GM18511 (cell line): ENCODE results near the gene TMSB15C.

Experiments
- ATAC-seq: cut with Tn5 transposase; IDR thresholded peaks from one replicate; pipeline ENCODE4 v1.9.1; 2021; ENCODE audit warnings: mild to moderate bottlenecking, moderate library complexity; ENCODE audit not compliant: unreplicated experiment

TMSB15C gene

DNA sequence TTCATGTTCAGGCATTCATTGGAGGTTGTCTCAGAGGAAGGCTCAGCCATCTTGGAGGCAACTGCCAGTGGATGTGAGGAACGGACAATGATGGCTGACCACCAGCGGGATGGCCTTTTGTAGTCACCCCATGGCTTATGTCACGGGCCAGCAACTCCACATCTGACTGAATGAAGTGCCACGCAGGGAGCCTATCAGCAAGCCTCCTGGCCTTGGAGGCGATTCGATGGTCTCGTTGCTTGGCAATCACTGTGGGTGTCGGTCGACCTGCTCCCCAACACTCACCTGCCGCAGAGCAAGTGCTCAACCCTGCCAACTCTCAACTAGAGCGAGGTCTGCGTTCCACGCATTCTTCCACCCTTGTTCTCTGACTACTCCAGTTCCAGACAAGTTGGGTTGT is 28.9 kb downstream of the TMSB15C start:
- no peak for ATAC-seq

DNA sequence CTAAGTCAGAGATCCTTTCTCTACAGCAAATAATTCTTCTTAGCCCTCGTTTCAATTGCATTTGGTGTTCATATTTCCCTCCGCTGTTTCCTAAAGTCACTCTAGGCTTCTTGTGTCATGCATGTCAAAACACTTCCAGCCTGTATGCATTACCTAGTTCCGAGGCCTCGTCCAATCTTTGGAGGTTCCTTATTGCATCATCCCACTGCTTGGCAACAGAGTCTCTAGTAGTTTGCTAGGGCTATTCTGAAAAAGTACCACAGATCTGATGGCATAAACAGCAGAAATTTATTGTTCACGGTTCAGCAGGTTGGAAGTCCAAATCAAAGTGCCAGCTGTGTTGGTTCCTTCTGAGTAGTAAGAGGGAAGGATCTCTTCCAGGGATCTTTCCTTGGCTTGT is 30.4 kb downstream of the TMSB15C start:
- no peak for ATAC-seq

DNA sequence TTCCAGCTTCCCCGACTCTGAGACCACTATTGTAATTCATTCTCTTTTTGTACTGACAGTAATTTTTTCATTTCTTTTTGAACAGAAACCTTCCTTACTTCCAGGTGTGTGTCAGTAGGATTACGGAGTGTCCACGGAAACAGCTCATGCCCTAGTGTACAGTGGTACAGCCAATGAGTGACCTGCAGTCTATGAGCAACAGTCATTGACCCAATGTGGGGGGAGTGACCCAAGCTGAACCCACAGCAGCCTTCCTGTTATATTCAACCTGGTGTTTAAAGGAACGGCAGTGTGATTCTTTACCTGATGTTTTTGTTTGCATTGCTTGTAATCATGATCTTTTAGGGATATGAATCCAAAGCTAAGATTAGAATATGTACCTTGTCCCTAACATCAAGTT is 35.0 kb downstream of the TMSB15C start:
- ATAC-seq: no peak

DNA sequence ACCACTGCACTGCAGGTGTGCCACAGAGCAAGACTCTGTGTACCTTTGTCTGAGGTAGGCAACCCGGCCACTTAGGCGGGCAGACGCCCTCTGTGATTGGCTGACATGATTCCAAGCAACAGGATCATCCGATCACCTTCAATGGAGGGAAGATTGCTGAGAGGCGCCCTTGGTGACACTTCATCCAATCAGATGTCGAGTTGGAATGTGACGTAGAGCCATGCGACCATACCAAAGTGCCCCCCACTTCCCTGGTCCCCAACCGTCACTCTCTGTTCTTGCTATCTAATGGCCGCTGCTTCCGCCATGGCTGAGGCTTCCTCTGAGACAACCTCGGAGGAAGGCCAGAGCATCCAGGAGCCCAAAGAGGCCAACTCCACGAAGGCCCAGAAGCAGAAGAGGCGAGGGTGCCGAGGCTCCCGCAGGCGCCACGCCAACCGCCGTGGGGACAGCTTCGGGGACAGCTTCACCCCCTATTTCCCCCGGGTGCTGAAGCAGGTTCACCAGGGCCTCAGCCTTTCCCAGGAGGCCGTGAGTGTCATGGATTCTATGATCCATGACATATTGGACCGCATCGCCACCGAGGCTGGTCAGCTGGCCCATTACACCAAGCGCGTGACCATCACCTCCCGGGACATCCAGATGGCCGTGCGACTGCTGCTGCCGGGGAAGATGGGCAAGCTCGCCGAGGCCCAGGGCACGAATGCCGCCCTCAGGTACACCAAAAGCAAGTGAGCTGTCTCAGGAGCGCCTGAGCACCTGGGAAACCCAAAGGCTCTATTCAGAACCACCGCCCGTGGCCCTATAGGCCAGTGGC is 36.1 kb downstream of the TMSB15C start, which contains the start of gene H2BW2:
TSS of gene H2BW2 (plus strand) at position 268 of the 817 bp plus-strand sequence. CDS start at position 307, 39 bp downstream.
- no peak for ATAC-seq
